ENCODE results near the gene DOCK1.

DNA sequence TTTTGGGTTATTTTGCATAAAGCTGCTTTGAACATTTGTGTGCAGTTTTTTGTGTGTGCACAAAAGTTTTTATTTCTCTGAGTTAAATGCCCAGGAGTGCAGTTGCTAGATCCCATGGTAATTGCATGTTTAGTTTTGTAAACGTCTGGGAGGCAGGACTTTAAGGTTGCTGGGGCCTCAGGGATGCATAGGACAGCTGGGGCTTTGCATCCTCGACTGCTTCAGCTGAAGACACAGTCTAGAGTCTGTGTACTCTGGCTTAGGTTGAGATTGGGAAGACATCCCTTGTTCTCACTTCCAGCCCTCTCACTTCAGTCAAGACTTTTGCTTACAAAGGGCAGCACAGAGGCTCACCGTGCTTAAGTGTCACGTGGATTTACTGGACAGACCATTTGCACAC, 385.6 kb downstream of the DOCK1 start:
- TF ChIP-seq, protein P1, sequence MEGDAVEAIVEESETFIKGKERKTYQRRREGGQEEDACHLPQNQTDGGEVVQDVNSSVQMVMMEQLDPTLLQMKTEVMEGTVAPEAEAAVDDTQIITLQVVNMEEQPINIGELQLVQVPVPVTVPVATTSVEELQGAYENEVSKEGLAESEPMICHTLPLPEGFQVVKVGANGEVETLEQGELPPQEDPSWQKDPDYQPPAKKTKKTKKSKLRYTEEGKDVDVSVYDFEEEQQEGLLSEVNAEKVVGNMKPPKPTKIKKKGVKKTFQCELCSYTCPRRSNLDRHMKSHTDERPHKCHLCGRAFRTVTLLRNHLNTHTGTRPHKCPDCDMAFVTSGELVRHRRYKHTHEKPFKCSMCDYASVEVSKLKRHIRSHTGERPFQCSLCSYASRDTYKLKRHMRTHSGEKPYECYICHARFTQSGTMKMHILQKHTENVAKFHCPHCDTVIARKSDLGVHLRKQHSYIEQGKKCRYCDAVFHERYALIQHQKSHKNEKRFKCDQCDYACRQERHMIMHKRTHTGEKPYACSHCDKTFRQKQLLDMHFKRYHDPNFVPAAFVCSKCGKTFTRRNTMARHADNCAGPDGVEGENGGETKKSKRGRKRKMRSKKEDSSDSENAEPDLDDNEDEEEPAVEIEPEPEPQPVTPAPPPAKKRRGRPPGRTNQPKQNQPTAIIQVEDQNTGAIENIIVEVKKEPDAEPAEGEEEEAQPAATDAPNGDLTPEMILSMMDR (IDR thresholded peaks at IDR 0.05; ENCODE audit: borderline replicate concordance, extremely low read depth, low read length, poor library complexity, severe bottlenecking), result no peak
- TF ChIP-seq EZH2 (IDR thresholded peaks at IDR 0.05; ENCODE audit: borderline replicate concordance, low read depth, low read length, severe bottlenecking), result no peak

Data from DND-41 (cell line).